HG03432 (cell line): ENCODE results near the gene INSRR.

ENCODE experiments used
- ATAC-seq: cut with Tn5 transposase; IDR thresholded peaks from one replicate; pipeline ENCODE4 v1.9.1; 2021; ENCODE audit warnings: mild to moderate bottlenecking, moderate library complexity; ENCODE audit not compliant: unreplicated experiment

The INSRR gene

GRCh38 chr1:156808186-156809030 lies 50.5 kb downstream of the INSRR start:
- ATAC-seq = no peak

- no peak for ATAC-seq
Observed at GRCh38 chr1:156807627-156808026, 51.3 kb downstream of the INSRR start.

GRCh38 chr1:156806512-156807440 lies 52.1 kb downstream of the INSRR start:
- ATAC-seq = no peak

DNA sequence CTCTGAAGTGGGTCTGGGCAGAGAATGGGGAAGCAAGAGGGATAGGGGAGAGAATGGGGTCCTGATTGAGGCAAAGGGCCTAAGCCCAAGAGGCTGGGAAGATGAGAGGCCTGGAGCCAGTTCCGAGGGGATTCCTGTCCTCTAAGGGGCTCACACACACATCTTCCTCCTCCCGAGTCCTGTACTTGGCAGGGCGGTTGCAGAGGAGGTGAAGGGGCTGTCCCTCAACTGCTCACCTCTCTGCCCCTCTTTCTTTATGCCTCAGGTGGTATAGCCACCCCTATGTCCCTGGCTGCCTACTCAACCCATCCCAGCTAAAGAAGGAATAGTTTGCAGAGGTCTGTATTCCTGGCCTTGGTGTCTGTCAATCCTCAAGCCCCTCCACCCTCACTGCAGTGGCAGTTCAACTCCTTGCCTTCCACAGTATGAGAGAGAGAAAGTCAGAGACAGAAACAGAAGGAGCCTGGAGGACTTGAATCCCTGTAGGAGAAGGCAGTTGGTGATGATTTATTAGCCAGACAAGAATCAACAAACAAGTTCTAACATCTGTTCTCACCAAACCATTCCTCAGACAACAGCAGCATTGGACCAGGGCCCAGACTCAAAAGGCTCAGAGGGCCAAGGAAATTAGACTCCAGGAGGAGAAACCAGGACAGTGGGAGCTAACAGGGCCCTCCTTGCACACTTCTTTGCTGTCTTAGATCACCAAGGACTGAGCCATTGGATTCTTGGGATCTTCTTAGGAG lies 53.0 kb downstream of the INSRR start:
- ATAC-seq = no peak

DNA sequence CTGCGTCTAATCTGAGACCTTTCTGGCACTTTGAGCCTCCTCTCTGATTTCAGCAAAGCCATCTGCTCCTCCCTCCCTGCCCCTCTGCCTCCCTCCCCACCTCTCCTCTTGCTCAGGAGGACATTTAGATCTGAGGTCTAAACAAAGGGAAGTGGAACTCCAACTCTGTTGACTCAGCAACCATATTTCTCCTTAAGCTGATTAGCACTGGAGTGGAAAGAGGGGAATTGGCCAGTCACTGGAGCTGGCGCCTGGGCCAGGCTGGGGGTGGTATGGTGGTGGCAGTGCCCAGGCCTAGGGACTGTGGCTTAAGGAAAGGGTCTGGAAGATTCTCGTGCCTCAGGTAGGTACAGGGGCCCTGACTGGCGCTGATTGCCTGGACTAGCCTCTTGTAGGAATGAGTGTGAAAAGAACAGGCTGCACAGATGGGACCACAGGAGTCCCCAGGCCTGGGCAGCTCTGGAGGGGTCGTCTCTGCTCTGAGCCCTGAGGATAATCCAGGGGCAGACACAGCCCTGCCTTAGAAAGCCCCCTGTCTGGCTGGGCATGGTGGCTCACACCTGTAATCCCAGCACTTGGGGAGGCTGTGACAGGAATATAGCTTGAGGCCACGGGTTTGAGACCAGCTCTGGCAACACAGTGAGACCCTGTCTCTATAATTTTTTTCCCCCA lies 54.2 kb downstream of the INSRR start:
- no peak for ATAC-seq

DNA sequence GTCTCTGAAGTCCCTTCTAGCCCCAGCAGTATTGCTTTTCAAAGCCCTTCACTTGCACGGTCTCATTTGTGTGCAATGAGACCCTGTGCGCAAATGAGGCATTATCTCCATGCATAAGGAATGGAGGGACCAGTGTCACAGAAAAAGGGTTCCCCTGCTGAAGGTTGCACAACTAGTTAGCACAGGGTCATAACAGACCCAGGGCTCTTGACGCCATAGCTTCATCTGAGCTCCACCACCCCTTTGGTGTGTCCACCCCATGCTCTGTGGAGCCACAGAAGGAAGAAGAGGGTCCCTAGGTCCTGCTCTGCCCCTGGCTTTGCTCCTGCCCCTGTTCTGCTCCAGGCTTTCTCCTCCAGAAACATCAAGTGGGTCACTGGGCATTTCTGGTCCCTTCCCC lies 54.9 kb downstream of the INSRR start:
- no peak for ATAC-seq

- ATAC-seq = no peak
Observed at GRCh38 chr1:156803086-156803851, 55.6 kb downstream of the INSRR start.

- ATAC-seq = no peak
Observed at GRCh38 chr1:156802421-156802935, 56.4 kb downstream of the INSRR start.

DNA sequence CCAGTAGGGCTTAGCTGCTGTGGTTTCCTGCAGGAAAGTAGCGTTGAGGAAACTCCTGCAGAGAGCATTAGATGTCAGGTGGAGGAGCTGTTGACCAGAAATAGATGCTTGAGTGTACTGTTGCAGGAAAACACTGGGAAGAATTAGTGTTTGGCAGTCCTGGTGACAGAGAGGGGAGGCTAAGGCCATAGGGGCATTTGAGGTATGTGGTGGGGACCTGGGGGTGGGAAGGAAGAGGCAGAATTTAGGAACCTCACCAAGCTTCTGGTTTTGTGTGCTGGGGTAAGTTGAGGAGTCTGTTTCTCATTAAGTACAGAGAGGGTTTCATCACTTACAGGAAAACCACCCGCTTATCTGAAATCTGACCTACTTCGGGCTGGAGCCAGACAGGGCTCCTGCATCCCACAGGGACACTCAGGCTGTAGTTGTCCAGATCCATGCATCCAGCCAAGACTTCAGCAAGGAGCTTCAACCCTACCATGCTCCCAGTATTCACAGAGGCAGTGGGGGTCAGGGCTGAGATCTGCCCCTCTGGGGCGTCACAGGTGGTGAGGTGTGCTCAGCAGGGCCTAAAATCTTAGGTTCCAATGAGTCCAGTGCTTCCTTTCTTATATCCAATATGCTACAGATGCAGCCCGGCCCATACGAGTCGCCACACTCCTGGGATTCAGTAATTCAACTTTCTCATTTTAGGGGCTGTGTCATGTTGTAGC lies 57.4 kb downstream of the INSRR start:
- no peak for ATAC-seq

DNA sequence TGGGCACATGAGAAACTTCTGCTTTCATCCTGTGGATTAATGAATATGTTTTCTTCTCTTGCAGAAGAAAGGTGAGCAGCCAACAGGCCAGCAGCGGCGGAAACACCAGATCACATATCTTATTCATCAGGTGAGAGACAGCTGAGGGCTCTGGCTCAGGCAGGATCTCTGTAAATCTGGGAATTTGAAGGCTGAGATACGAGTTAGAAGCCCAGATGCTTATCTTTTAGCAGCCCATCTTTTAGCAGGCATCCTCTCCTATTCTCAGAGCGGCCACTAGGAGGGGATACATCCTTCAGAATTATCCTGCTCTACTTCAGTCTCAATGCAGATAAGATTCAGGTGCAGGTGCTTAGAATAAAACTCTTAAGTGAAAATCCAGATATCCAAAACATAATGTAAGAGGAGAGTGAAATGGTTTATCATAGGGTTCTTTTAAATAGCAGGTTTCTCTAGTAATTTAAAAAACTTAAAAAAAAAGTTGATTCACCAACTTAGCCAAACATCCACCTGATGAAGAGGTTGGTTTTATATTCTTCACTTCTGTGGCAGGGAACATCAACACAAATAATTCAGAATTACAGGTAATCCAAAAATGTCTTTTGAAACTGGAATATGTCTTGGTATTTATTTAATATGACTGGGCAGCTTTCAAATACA lies 61.6 kb downstream of the INSRR start:
- ATAC-seq = no peak

GRCh38 chr1:156796340-156797097 lies 62.4 kb downstream of the INSRR start:
- ATAC-seq = no peak

DNA sequence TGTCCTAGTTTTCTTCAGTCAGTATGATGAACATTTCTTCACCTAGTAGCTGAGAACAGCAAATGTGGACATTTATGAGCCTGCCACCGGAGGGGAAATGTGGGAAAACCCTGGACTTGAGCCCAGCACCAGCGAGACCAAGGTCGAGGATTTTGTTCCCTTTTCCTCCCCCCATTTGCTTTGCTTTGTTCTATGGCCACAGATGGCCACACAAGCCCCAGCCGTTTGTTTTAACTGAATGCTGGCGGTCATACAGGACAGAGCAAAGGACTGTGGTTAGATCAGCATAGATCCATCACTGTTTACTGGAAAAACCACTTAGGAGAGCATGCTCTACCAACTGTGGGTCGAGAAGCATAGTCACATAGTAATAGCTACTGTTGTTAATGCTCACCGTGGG lies 63.1 kb downstream of the INSRR start:
- no peak for ATAC-seq

GRCh38 chr1:156795374-156795733 lies 63.6 kb downstream of the INSRR start:
- ATAC-seq = no peak

DNA sequence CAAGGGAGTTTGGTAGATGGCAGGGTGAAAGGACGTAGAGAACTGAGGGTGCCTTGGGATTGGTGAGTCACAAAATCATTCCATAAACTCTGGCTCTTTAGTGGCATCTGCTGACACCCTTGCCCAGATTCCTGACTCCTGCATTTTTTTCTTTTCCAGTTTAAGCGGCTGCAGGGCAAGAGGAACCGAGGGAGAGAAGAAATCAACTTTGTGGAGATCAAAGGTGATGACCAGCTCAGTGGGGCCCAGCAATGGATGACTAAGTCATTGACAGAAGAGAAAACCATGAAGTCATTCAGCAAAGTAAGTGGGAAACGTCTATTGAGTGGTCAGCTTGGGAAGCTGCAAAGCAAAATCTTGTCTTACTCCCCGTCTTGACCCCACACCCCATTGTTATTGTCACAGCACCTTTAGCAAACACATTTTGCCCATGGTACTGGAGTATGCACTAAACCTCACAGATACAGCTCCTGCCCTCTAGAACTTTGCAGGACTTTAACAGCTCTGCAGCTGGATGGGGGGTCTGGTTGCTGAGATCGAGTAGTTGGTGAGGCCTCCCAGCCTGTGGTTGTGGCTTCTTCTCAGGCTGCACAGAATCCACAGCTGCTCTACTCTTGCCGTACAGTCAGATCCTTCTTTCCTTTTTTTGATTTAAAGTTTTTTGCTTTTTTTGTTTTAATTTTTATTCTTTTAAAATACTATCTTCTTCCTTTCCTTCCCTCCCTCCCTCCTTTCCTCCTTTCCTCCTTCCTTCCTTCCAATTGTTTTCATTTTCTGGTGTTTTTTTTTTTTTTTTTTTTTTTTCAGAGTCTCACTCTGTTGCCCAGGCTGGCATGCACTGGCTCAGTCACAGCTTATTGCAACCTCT lies 64.2 kb downstream of the INSRR start:
- no peak for ATAC-seq
